CD14-positive monocyte (primary cell): ENCODE measurements around the gene MIB1. TPM values are rescaled to one million over a fixed set of nuclear protein-coding genes. Genes with fewer than 3 reads are reported as not detected.

Experiments
- DNase-seq, 3 donors: peaks; one replicate each; pipeline ENCODE4 v3.0.0-alpha.2; 2011 to 2022
- H2AFZ ChIP-seq: 2 replicates; pipeline ENCODE4 v1.6.0; 2012; ENCODE audit warnings: mild to moderate bottlenecking, low read depth, low read length, inconsistent platforms; ENCODE audit not compliant: insufficient read depth, poor library complexity, severe bottlenecking
- H3K27ac ChIP-seq, 2 donors: 1 replicate in 1 of 2; 2 replicates in 1 of 2; pipeline ENCODE4 v1.5.1; 2012 to 2013; ENCODE audit warnings: low read length in 2 of 2, control low read depth in 1 of 2, inconsistent platforms in 1 of 2, low read depth in 1 of 2, mild to moderate bottlenecking in 1 of 2
- H3K27me3 ChIP-seq, 2 donors: one replicate each; pipeline versions ENCODE4 v1.6.0 to v1.6.1; 2011 to 2013; ENCODE audit warnings: low read length in 2 of 2; ENCODE audit not compliant: control insufficient read depth in 2 of 2, insufficient read depth in 2 of 2
- H3K36me3 ChIP-seq, 2 donors: replicated peaks in 1 of 2; 1 replicate in 1 of 2; 2 replicates in 1 of 2; pipeline versions ENCODE4 v1.5.1 to v1.6.1; 2012 to 2013; ENCODE audit warnings: low read length in 2 of 2, control low read depth in 1 of 2, inconsistent platforms in 1 of 2, mild to moderate bottlenecking in 1 of 2; ENCODE audit not compliant: insufficient read depth in 2 of 2, control insufficient read depth in 1 of 2
- H3K4me1 ChIP-seq, 2 donors: 1 replicate in 1 of 2; 2 replicates in 1 of 2; pipeline versions ENCODE4 v1.5.1 to v1.6.1; 2012 to 2013; ENCODE audit warnings: low read length in 2 of 2, control low read depth in 1 of 2, inconsistent platforms in 1 of 2, mild to moderate bottlenecking in 1 of 2, moderate library complexity in 1 of 2; ENCODE audit not compliant: insufficient read depth in 2 of 2, control insufficient read depth in 1 of 2
- H3K4me2 ChIP-seq: replicated peaks from 2 replicates; pipeline ENCODE3; 2012; ENCODE audit warnings: low read length, moderate library complexity, mild to moderate bottlenecking; ENCODE audit not compliant: poor library complexity, severe bottlenecking; ENCODE audit errors: extremely low read depth
- H3K4me3 ChIP-seq, 3 experiments: fragments of 200-600 bp in 1 of 3; sonication (generic) in 1 of 3; replicated peaks in 1 of 3; 1 replicate in 2 of 3; 2 replicates in 1 of 3; pipeline ENCODE4 v1.5.1; 2011 to 2013; ENCODE audit warnings: low read length in 3 of 3, mild to moderate bottlenecking in 3 of 3, control low read depth in 2 of 3, low read depth in 2 of 3, inconsistent platforms in 1 of 3, moderate library complexity in 1 of 3
- H3K79me2 ChIP-seq: 2 replicates; pipeline ENCODE4 v1.6.0; 2012; ENCODE audit warnings: mild to moderate bottlenecking, control low read depth, inconsistent platforms, low read length, moderate library complexity; ENCODE audit not compliant: insufficient read depth
- H3K9ac ChIP-seq: 2 replicates; pipeline ENCODE4 v1.6.0; 2017; ENCODE audit warnings: low read length, mild to moderate bottlenecking; ENCODE audit not compliant: insufficient read depth, poor library complexity, severe bottlenecking
- H3K9me3 ChIP-seq, 2 donors: replicated peaks in 1 of 2; 1 replicate in 1 of 2; 2 replicates in 1 of 2; pipeline versions ENCODE4 v1.5.1 to v1.6.1; 2012 to 2013; ENCODE audit warnings: low read length in 2 of 2, control low read depth in 1 of 2; ENCODE audit not compliant: control insufficient read depth in 1 of 2, insufficient read depth in 1 of 2
- H4K20me1 ChIP-seq: 2 replicates; pipeline ENCODE4 v1.6.0; 2012; ENCODE audit warnings: mild to moderate bottlenecking, low read length, control low read depth, moderate library complexity; ENCODE audit not compliant: insufficient read depth
- H3K27ac Mint-ChIP-seq, 7 donors: one replicate each; pipeline ENCODE4 v1.8.0; 2020; ENCODE audit warnings: mild to moderate bottlenecking in 7 of 7, mixed read lengths in 7 of 7, moderate library complexity in 6 of 7, inconsistent platforms in 2 of 7
- H3K27me3 Mint-ChIP-seq, 3 donors: one replicate each; pipeline ENCODE4 v1.8.0; 2021 to 2022; ENCODE audit warnings: low read depth in 3 of 3, mild to moderate bottlenecking in 3 of 3, mixed read lengths in 3 of 3, moderate library complexity in 3 of 3, inconsistent platforms in 1 of 3
- H3K36me3 Mint-ChIP-seq, 2 donors: one replicate each; pipeline ENCODE4 v1.8.0; 2020; ENCODE audit warnings: mixed read lengths in 2 of 2, inconsistent platforms in 1 of 2, mild to moderate bottlenecking in 1 of 2
- H3K4me1 Mint-ChIP-seq: one replicate; pipeline ENCODE4 v1.8.0; 2020; ENCODE audit warnings: mild to moderate bottlenecking, mixed read lengths
- H3K4me3 Mint-ChIP-seq, 2 donors: one replicate each; pipeline ENCODE4 v1.8.0; 2020; ENCODE audit warnings: mild to moderate bottlenecking in 2 of 2, mixed read lengths in 2 of 2, moderate library complexity in 1 of 2
- H3K9me3 Mint-ChIP-seq, 7 donors: one replicate each; pipeline ENCODE4 v1.8.0; 2020 to 2022; ENCODE audit warnings: mixed read lengths in 7 of 7, mild to moderate bottlenecking in 6 of 7, moderate library complexity in 6 of 7, inconsistent platforms in 2 of 7
- WGBS: methylation state at CpG from one replicate; pipeline ENCODE4 v1.1.5; 2013; ENCODE audit warnings: missing lambda C conversion rate; ENCODE audit not compliant: insufficient coverage; 5-methylcytosine and 5-hydroxymethylcytosine counted together
- intact Hi-C, 2 donors: fragments of 100-400 bp; cut with micrococcal nuclease; formaldehyde crosslinking; loops; one replicate each; pipeline versions ENCODE4 v1.15.0 to v1.15.1; 2023
- polyA plus RNA-seq, 3 donors: library from polyadenylated mRNA; depleted of rRNA in 1 of 3; unstranded in 2 of 3; stranded (reverse) in 1 of 3; fragments of 300-500 nt in 2 of 3; fragments of >200 nt in 1 of 3; fragmentation: Illumina TruSeq in 2 of 3; gene quantifications; 1 replicate in 2 of 3; 2 replicates in 1 of 3; pipeline ENCODE4 v1.2.3, GENCODE V29; 2012 to 2021
- TF ChIP-seq, protein P1 (sequence below): fragments of 200-600 bp; IDR thresholded peaks from one replicate; pipeline ENCODE4 v1.8.0; 2022; ENCODE audit warnings: antibody characterized with exemption, mild to moderate bottlenecking

MIB1 gene
- polyA plus RNA-seq, 3 donors, result 5.7 to 8.5 (median 7.8) TPM

DNA sequence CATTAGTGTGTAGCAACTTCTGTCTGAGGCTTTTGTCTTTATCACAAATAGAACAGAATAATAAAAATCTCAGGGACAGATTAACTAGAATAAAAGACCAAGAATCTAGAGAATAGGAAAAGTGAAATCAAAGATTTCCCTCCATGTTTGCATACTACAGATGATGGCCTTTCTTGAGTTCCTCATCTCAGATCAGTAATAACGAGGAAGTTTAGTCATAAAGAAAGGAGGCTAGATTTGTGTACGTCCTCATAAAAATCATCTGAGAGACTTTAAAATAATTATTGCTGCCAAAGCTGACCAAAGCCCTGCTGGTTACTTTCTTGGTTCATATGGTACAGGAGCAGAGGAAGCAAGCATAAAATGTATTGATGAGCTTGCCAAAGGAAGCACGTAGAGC, 117.3 kb downstream of the MIB1 start:
- WGBS, result 100% methylated on average over 1 of the region's 3 CpGs
- H3K4me3 Mint-ChIP-seq, result no peak overlapping the region

DNA sequence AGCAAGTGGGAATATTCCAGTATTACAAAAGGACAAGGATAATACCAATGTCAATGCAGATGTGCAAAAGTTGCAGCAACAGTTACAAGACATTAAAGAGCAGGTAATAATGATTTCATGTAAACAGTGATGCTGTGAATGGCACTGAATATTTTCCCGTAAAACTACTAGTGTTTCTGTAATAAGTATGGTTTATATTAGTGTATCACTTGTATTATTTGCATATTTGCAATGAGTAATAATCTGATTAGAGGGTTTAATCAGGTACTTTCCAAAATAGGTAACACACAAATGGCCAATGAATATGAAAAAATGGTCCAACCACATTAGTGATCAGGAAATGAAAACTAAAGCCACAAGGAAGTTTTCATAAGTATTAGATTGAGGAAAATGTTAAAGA, 118.0 kb downstream of the MIB1 start:
- Mint-ChIP-seq H3K27me3 (no peaks in the 10 kb centered on the region), H3K4me3 (no peak overlapping the region), H3K36me3 (peaks cover 62 to 74% of the 10 kb centered on the region in 2 donors), H3K9me3 (peaks cover 0 to 12% (median 5%) of the 10 kb centered on the region in 7 donors), H3K4me1 (peaks cover 7% of the 10 kb centered on the region), H3K27ac (no peak overlapping the region)
- Histone ChIP-seq H3K4me2 (no peak overlapping the region), H3K4me1 (no peaks in the 10 kb centered on the region), H3K27me3 (no peaks in the 10 kb centered on the region), H3K9ac (no peak overlapping the region), H3K27ac (no peak overlapping the region), H3K9me3 (peaks cover 0 to 2% of the 10 kb centered on the region in 2 donors), H3K4me3 (no peak overlapping the region), H3K36me3 (peaks cover 50 to 79% of the 10 kb centered on the region in 2 donors), H4K20me1 (no peaks in the 10 kb centered on the region), H3K79me2 (no peaks in the 10 kb centered on the region), H2AFZ (no peak overlapping the region)
- intact Hi-C loops, result no loop called here
- WGBS, result 100% methylated on average over 1 of the region's 1 CpG
- DNase-seq, result no peak
- TF ChIP-seq, protein P1, sequence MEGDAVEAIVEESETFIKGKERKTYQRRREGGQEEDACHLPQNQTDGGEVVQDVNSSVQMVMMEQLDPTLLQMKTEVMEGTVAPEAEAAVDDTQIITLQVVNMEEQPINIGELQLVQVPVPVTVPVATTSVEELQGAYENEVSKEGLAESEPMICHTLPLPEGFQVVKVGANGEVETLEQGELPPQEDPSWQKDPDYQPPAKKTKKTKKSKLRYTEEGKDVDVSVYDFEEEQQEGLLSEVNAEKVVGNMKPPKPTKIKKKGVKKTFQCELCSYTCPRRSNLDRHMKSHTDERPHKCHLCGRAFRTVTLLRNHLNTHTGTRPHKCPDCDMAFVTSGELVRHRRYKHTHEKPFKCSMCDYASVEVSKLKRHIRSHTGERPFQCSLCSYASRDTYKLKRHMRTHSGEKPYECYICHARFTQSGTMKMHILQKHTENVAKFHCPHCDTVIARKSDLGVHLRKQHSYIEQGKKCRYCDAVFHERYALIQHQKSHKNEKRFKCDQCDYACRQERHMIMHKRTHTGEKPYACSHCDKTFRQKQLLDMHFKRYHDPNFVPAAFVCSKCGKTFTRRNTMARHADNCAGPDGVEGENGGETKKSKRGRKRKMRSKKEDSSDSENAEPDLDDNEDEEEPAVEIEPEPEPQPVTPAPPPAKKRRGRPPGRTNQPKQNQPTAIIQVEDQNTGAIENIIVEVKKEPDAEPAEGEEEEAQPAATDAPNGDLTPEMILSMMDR, result no peak

More for the DNA sequence above, 117.3 kb downstream of the MIB1 start:
- TF ChIP-seq, protein P1, result no peak
- DNase-seq, result no peak
- peaks cover 2 to 6% of the 10 kb centered on the region in 2 donors for H3K4me1 ChIP-seq
- no peak overlapping the region for H3K9ac ChIP-seq
- Mint-ChIP-seq H3K27me3 (no peaks in the 10 kb centered on the region), H3K36me3 (peaks cover 55 to 71% of the 10 kb centered on the region in 2 donors), H3K27ac (no peak overlapping the region), H3K9me3 (peaks cover 0 to 8% (median 0%) of the 10 kb centered on the region in 7 donors), H3K4me1 (peaks cover 12% of the 10 kb centered on the region)
- H3K36me3 ChIP-seq, result peaks cover 44 to 73% of the 10 kb centered on the region in 2 donors
- intact Hi-C loops, result no loop called here
- no peaks in the 10 kb centered on the region for H3K79me2 ChIP-seq
- no peak overlapping the region for H3K4me2 ChIP-seq
- H3K9me3 ChIP-seq, result no peaks in the 10 kb centered on the region
- no peaks in the 10 kb centered on the region for H3K27me3 ChIP-seq
- no peak overlapping the region for H3K4me3 ChIP-seq
- no peak overlapping the region for H2AFZ ChIP-seq
- H3K27ac ChIP-seq, result peak overlapping the region in 1 of 2 donors; percentile 29
- H4K20me1 ChIP-seq, result no peaks in the 10 kb centered on the region
